ENCODE measurements around the gene TMEM117.
"Not testable (repeated sequence)": the region's sequence is repeated elsewhere in the genome, so short reads cannot be mapped to it uniquely, and the experiment has no call there.

Gene TMEM117

DNA sequence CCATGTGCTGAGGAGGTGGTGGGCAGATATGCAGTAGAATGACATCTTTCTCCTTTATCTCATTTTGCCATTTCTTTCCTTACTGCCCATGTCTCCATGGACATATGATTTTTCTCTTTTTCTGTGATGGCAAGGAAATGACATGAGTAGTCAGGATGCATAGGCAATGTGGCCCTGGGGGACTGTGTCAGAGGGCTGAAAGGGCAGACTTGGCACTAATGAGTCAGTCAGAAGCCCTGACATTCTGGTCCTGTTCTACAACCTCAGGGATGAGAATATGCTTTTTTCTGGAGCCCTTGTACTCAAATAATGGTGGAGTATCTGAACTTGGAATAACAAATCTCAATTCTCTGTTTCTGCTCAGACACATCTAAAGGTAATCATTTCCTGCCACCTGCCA lies 167.8 kb downstream of the TMEM117 start:
- in situ Hi-C loops (cut with HindIII; ENCODE audit: low sequenced_read_pairs), result no loop called here

GRCh38 chr12:44015333-44015941 lies 179.6 kb downstream of the TMEM117 start:
- in situ Hi-C loops (cut with HindIII; ENCODE audit: low sequenced_read_pairs), result no loop called here

DNA sequence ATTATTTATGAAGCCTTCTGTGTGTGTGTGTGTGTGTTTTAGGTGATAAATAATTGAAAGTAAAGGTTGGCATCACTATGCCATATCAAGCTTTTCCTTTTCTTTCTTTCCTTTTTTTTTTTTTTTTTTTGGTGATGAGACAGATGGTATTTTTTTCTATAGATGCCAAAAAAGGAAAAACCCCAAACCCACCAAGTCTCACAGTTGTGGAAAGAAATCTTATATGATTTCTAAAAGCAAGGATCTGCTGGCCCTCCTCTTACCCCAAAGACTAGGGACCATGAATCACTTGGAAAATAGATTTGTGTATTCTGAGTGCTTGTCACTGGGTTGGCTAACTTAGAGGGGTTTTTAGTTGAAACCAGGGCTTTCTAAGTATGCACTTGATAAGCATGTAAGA lies 181.3 kb downstream of the TMEM117 start:
- in situ Hi-C loops (cut with HindIII; ENCODE audit: low sequenced_read_pairs), result no loop called here

DNA sequence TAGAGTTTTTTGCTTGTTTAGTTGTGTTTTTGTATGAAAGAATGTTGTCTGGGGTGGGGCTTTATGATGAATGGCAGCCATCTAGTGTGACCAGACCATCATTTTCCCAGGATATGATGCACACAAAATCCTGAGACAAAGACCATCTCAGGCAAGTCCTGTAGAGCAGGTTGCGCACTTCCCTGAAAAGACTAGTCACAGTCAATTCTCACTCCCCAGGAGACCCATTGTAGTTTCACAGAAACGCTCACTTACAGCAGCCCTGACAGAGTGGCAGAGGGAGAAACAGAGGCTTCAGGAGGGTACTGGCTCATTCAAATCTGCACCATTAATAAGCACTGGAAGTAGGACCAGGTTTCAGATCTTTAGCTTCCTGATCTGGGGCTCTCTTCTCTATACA lies 183.2 kb downstream of the TMEM117 start:
- in situ Hi-C loops (cut with HindIII; ENCODE audit: low sequenced_read_pairs), result no loop called here

- in situ Hi-C loops (cut with HindIII; ENCODE audit: low sequenced_read_pairs), result no loop called here
Observed at GRCh38 chr12:44020555-44020954, 184.7 kb downstream of the TMEM117 start.

DNA sequence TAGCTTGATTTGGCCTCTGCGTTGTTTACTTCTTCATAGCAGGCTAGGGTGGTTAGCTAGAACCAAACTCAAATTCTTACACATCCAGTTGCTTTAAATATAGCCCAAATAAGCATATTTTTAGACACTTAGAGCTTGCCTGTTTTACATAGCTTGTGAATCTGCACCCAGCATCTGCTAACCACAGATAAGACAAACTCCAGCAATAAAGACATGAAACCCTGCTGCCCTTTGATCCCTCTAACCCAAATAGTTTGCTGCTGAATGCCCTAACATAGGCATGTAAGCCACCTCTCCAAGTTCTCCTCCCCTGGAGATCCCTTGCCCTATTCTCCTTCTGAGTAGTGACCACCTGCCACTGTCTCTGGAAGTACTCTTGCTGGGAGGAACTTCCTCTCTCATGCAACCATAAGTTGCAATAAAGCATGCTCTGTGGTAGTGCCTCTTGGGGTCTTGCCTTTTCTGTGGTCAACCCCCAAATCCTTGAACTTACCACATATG lies 185.6 kb downstream of the TMEM117 start:
- in situ Hi-C loops (cut with HindIII; ENCODE audit: low sequenced_read_pairs), result no loop called here

- in situ Hi-C loops (cut with HindIII; ENCODE audit: low sequenced_read_pairs), result no loop called here
Observed at GRCh38 chr12:44025499-44025898, 189.6 kb downstream of the TMEM117 start.

GRCh38 chr12:44026046-44026445 lies 190.2 kb downstream of the TMEM117 start:
- in situ Hi-C loops (cut with HindIII; ENCODE audit: low sequenced_read_pairs), result no loop called here

GRCh38 chr12:44026926-44027325 lies 191.0 kb downstream of the TMEM117 start:
- in situ Hi-C loops (cut with HindIII; ENCODE audit: low sequenced_read_pairs), result not testable (repeated sequence)

DNA sequence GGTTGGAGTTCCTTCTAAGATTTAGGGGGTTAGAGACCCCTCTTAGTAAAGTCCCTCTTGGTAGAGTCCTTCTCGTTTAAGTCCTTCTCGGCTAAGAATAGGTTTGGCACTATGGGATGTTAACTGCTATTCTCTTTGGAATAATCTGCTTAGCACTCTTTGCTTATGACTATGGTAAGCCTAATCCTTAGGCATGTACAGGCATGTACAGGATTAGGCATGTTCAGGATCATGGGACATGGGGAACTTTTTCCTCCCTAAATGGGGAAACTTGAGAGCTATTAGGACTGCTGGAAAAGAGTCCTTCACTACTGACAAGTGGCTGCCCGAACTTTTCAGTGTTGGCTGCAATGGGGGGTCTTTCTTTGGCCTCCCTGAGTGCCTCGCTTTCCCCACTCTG lies 193.3 kb downstream of the TMEM117 start:
- in situ Hi-C loops (cut with HindIII; ENCODE audit: low sequenced_read_pairs), result no loop called here

GRCh38 chr12:44031472-44032185 lies 195.7 kb downstream of the TMEM117 start:
- in situ Hi-C loops (cut with HindIII; ENCODE audit: low sequenced_read_pairs), result no loop called here

DNA sequence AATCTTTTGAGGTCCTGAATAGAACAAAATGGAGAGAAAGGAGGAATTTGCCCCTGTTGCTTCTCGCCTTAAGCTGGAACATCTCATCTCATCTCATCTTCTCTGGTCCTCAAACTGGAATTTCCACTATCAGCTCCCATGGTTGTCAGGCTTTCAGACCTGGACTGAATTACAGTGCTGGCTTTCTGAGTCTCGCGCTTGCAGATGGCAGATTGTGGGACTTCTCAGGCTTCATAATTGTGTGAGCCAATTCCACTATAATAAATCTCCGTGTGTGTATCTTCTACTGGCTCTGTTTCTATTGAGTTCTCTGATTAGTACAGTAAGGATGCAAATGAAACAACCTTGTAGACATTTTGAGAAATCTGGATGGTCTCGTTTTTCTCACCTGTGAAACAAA lies 199.0 kb downstream of the TMEM117 start:
- in situ Hi-C loops (cut with HindIII; ENCODE audit: low sequenced_read_pairs), result no loop called here

GRCh38 chr12:44036875-44037443 lies 201.1 kb downstream of the TMEM117 start:
- in situ Hi-C loops (cut with HindIII; ENCODE audit: low sequenced_read_pairs), result no loop called here

- in situ Hi-C loops (cut with HindIII; ENCODE audit: low sequenced_read_pairs), result no loop called here
Observed at GRCh38 chr12:44038411-44038810, 202.5 kb downstream of the TMEM117 start.

DNA sequence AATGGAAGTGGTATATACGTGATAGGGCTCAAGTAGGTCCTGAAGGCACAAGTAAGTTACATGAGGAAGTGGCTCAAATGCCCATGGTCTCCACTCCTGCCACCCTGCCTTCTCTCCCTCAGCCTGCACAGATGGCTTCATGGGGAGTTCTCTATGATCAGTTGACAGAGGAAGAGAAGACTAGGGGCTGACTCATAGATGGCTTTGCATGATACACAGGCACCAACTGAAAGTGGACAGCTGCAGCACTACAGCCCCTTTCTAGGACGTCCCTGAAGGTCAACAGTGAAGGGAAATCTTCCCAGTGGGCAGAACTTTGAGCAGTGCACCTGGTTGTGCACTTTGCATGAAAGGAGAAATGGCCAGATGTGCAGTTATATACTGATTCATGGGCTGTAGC lies 208.6 kb downstream of the TMEM117 start:
- in situ Hi-C loops (cut with HindIII; ENCODE audit: low sequenced_read_pairs), result not testable (repeated sequence)

GRCh38 chr12:44046732-44047417 lies 211.0 kb downstream of the TMEM117 start:
- in situ Hi-C loops (cut with HindIII; ENCODE audit: low sequenced_read_pairs), result no loop called here

- in situ Hi-C loops (cut with HindIII; ENCODE audit: low sequenced_read_pairs), result no loop called here
Observed at GRCh38 chr12:44052554-44052953, 216.7 kb downstream of the TMEM117 start.

- in situ Hi-C loops (cut with HindIII; ENCODE audit: low sequenced_read_pairs), result no loop called here
Observed at GRCh38 chr12:44053549-44054127, 217.8 kb downstream of the TMEM117 start.

DNA sequence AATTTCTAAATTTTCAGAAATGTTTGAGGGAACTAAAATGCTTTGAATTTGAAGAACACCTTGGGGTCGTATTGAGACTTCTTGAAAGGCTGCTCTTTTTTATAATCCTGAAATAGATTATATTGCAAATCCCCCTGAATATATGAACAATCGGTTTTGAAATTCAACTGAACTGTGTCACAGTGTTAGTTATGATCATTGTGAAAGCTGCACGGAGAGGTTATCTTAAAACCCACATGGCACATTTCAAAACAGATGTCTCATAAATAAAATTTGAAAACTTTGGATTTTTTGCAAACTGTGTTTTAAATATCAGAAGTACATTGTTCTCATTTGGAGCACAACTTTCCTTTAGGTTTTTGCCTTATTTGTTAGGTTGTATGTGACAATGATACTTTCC lies 218.4 kb downstream of the TMEM117 start:
- in situ Hi-C loops (cut with HindIII; ENCODE audit: low sequenced_read_pairs), result no loop called here

- in situ Hi-C loops (cut with HindIII; ENCODE audit: low sequenced_read_pairs), result no loop called here
Observed at GRCh38 chr12:44058366-44058765, 222.5 kb downstream of the TMEM117 start.

DNA sequence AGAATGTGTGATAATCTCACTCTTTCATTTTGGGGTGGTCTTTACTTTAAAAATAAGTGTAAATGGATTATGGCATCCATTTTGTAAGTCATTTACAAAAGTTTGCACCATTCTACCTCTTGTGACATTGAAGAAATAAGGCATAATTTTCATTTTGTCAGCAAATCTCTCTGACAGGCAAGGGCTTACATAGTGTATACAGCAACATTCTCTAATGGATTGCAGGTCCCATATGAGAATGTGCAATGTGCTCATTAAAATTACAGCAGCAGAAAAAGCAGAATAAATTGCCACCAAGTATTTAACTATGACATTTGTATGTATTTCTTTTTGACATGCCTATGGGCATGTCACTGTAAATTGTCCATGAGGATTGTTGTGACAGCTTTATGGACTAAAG lies 223.6 kb downstream of the TMEM117 start:
- in situ Hi-C loops (cut with HindIII; ENCODE audit: low sequenced_read_pairs), result no loop called here
